HG03135 (cell line): Measurements from ENCODE around the gene ZNF285.
"Not testable (repeated sequence)": the region's sequence is repeated elsewhere in the genome, so short reads cannot be mapped to it uniquely, and the experiment has no call there.

Experiments
- ATAC-seq: cut with Tn5 transposase; IDR thresholded peaks from one replicate; pipeline ENCODE4 v1.9.1; 2021; ENCODE audit warnings: mild to moderate bottlenecking, moderate library complexity; ENCODE audit not compliant: unreplicated experiment

Gene ZNF285

DNA sequence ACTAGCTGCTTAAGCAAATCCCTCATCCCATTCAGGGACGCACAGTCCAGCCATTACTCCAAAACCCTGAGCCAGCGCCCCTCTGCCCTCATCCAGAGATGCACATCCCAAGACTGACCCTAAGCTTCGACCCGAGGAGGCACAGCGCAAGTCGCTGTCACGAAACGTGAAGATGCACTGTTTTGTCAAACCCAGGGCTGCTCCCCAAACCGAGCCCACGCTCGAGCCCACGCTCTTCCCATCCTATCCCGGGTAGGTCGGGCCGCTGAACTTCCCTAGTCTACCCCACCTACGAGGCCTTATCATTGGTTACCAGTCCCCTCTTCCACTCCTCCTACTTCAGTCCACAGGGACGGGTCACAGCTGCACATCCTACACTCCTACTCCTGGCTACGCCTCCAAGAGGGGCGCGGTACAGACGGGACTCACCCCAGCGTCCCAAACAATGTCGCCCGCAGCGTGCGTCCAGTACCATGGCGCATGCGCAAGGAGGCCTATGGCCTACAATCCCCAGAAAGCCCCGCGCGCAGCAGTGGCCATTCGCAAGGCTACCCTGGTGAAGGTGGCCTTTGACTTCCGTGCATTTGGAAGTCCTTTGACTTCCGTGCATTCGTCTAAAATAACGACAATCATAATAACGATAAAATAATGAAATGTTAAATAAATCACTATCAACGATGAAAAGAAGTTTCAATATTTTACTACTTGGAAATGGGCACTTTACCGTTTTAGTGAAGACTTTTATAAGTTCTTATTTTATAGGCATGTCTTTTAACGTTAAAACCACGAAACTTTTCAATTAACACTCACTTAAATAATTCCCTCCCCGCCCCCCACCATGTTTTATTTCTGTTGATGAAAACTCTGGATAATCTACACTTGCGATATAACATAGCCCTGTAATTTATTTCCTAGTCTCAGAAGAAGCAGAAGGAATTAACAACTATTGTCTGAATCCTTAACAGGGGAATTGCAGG is at the start of gene ZNF285:
TSS of gene ZNF285 (minus strand) at position 470 of the 977 bp plus-strand sequence. CDS start 4,395 bp downstream, outside the sequence.
- peak; percentile 83 for ATAC-seq

DNA sequence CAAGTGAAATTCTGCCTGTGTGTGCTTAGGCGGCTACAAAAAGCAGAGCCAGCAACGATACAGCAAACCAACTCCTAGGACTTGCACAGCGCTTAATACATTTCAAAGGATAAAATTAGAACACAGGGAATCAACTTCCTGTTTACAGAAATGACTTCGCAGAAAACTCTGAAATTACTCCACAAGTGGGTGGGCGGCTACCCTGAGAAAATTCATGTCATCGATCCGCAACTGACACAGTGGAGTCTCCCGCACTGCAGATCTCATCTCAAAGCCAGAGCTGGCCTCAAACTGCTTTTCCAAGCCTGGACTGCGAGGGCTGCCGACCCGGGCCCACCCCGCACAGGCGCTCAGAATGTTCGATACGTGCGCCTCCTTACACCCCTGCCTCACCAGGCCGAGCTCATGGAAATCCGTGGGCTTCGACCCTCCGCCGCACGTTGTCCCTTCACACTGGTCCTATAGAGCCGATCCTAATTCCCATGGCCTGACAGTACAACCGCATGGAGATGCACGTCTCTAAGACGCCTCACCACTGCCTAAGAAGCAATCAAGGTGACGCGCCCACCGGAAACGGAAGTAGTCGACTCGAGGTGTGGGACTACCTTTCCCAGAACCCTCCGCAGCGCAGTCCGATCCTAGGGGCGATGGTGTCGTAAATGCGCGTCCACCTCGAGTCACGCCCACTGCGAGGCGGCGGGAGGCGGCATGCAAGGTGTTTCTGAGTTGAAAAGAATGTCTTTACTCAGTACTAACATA is 46.7 kb upstream of the ZNF285 start, which contains the start of gene ZNF229:
TSS of gene ZNF229 (minus strand) at position 557 of the 759 bp plus-strand sequence. CDS start 5,625 bp downstream, outside the sequence.
- ATAC-seq: no peak

DNA sequence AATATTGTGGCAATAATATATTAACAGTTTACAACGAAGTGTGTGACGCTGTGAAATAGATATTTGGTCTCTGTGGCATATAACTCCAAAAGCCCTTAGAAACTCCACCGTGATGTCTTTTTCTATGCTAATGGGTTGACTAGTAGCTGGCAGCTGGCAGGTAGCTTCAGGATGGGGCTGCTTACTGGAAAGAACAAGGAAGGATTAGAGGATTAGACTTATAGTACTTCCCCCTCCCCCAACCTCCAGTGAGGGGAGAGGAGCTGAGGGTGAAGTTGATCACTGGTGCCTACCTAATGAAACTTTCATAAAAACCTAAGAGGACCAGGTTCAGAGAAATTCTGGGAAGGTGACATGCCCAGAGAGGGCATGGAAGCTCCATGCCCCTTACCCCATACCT is 37.0 kb upstream of the ZNF285 start:
- no peak for ATAC-seq

DNA sequence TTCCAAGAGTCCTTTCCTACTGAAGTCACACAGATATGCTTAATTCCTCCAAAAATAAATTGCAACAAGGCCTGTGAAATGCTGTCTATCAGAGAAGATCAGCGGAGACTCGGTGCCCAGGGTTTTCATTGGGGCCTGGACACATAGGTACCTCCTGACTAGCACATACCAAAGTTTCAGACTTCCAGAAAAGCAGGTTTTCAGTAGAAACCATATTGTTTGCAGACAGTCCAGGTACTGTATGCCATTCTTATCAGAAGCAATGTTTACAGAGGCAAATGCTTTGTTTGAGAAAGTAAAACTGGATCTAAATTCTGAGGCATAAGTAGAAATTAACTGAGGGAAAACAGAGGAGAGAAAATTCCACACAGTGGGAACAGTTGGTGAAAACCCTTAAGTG is 34.0 kb upstream of the ZNF285 start:
- no peak for ATAC-seq

DNA sequence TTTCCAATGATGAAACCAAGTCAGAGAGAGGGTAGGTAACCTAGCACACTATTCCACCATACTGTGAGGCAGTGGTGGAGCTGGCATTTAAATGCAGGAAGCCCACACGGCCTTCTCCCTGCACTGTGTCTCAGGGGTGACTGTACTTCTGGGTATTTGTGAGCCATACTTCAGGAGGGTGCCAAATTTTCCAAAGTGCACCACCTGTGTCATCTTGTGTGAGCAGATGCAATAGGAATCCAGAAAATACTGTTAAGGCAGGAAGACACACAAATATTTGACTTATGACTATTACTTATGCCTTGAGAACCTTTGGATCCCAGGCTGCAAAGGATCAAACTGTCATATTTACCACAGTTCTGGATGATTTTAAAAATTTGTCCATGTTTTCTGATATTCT is 29.5 kb upstream of the ZNF285 start:
- ATAC-seq: no peak

DNA sequence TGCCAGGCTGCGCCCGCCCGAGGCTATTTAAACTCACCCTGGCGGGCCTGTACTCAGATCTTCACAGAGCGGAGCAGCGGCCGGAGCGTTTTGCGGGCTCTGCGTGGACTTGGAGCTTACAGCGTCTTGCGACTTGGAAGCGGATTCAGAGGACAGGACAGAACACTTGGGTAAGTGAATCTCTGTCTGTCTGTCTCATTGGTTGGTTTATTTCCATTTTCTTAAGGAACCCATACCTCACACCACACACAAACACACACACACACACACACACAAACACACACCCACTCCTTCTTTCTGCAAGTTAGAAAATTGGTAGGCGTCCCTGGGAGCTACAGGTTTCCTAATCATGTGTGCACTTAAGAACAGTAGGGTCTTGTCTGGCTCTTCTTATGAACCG is 14.1 kb upstream of the ZNF285 start:
- ATAC-seq: not testable (repeated sequence)

DNA sequence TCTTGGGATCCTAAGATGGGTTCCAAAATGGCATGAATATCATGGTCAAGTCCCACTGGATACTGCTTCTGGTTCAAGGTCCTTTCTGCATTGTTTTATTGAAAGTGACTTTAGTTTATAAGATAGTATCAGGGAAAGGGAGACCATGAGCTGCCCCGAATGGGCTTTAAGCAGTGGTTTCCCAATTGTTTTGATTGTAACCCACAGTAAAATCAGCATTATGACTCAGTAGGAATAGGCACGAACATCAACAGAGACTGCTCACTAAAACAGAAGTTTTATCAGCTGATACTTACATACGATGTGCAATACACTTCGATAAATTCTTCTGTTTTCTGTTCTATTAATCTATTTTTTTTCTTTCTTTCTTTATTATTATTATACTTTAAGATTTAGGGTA is 12.1 kb downstream of the ZNF285 start:
- not testable (repeated sequence) for ATAC-seq

DNA sequence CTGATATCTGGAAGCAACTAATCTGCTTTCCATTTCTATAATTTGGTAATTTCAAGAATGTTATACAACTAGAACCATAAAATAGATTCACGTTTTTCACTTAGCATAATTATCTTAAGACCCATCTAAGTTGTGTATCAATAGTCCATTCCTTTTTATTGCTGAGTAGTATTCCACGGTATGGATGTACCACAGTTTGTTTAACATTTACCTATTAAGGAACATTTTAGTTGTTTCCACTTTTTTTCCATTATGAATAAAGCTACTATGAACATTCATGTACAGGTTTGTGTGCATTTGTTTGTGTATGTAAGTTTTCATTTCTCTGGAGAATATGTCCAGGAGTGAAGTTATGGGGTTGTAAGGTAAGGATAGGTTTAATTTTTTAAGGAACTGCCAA is 26.6 kb downstream of the ZNF285 start:
- ATAC-seq: no peak

DNA sequence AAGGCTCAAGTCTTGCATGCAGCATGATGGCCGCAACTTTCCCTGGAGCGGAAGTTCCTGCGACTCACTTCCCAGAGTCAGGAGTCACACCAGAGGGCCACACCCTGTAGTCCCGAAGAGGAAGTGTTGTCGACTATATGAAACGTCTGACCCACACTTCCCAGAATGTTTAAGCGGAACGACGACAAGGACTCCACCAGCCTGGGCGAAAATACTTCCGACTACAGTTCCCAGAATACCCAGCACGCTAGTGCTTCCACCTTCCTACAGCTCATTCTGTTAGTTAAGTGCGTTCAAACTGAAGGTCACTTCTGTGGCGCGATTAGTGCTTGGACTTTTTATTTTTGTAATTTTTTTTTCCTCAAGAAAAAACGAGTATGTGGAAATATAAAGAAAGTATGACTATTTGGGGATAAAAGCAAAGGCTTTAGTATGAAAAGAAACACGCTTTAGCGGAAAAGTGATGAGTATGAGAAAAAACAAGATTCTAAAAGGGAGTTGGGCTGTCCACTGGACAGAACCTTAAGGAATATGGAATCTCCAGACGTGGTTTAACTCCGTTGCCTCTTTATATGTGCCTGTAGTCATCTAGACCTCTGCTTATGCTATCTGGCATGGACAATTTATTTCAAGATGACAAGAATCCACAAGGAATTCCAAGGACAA is 29.5 kb downstream of the ZNF285 start:
- no peak for ATAC-seq

DNA sequence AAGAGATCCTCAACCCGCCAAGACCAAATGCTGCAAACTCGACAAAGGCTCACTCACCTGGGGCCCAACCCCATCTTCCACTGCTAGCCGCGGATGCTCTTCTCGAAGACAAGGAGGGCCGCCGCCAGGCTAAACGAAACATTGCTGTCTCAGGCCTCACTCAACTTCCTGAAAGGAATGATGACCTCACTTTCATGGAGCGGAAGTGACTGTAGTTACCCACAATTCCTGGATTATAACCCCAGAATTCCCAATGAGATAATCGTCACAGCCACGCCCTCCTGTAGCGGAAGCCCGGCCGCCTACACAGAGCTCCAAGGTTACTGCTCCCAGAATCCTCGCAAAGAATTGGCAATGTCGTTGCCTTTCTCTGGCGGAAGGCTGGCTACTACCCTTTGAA is 34.4 kb downstream of the ZNF285 start:
- no peak for ATAC-seq

DNA sequence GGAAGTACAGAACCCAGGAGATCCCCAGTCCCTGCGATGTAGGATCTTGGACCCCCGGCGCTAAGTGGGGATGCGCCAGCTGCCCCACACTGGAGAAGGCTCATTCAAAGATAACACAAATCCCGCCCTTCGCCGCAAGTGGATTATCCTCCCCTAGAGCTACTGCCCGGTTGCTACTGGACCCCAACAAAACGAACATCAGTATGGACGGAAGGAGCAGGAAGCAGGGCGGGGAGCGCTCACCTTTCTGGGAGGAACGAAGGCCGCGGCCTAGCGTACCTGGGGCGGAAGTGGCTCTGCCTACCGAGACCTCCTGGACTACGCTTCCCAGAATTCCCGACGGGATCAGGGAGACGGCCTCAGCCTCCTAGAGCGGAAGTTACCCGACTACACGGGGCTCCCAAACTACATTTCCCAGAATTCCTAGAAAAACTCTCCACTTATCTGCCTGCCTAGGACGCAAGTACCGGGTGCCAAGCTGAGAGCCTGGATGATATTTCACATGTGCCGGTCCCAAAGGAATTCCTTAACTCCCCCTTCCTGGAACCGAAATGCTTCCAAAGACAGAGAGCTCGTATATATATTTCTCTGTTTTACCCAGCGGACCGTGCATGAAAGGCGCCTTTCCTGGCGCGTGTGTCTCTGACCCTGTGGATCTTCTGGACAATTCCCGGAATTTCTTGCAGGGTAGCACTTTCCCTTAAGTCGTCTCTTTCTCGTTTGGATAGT is 44.9 kb downstream of the ZNF285 start, which contains the start of gene ZNF112:
TSS of gene ZNF112 (minus strand) at position 298 of the 729 bp plus-strand sequence. CDS start 16,141 bp downstream, outside the sequence.
- ATAC-seq: no peak

DNA sequence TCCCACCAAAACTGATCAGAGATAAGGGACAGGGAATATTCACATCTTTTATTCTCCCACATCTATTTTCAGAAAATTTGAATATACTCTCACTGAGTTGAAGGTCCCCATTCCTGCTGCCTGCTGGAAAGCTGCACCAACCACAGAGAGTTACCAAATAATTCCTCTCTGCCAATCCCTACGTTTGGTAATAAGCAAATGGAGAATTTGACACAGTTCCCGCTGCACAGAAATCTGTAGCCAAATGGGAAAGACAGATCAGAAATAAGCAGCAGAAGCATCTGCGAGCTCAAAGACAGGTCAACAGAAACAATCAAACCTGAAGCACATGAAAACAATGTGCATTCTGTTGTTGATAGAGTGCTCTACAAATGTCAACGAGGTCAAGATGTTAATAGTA is 54.9 kb downstream of the ZNF285 start:
- no peak for ATAC-seq

DNA sequence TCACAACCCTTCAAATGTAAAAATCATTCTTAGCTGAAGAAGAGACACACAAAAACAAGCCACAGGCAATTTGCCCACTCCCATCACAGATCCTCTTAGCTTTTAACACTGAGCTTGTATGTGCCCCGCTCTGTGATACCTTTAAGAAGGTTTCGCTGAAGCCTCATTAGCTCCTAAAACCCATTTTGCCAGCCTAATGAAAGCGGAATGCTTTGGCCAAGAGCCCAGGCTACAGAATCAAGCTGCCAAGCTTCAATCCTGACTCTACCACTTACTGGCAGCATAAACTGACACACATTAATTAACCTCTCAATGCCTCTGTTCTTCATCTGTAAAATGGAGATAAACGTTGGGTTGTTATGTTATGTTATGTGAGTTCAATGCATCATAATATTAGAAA is 55.4 kb downstream of the ZNF285 start:
- ATAC-seq: no peak

DNA sequence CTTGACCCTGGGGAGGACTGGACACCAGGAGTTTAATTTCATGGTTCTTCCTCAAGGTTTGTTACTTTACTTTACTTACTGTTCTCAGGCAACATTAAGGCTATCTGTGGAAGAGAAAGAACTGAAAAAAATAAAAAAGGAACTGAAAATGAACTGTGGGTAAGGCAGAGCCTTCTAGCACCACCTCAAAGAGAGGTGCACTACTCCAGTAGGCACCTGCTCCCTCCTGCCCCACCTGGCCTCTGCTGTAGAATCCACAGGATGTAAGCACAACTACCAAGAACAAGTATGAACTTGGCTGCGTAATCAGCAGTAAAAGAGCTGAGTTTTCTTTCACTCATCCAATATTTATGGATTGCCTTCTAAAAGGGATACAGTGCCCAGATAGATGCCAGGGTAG is 57.2 kb downstream of the ZNF285 start:
- ATAC-seq: no peak

DNA sequence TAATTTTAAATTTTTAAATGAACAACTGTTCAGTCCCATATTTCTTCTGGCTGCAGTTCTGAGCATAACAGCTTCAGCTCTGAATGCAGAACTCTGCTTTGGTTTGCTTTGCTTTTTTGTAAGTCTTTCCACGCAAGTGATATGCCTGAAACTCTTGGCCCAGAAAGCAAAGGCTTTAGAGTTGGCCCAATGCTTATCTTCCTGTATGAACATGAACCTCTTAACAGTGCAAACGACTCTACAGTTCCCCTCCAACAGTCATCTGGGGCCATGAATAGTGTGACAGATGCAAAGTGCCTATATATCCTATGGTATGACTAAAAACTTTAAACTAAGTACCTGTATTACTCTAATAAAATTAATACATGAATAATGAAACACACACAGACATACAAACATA is 59.6 kb downstream of the ZNF285 start:
- ATAC-seq: no peak

DNA sequence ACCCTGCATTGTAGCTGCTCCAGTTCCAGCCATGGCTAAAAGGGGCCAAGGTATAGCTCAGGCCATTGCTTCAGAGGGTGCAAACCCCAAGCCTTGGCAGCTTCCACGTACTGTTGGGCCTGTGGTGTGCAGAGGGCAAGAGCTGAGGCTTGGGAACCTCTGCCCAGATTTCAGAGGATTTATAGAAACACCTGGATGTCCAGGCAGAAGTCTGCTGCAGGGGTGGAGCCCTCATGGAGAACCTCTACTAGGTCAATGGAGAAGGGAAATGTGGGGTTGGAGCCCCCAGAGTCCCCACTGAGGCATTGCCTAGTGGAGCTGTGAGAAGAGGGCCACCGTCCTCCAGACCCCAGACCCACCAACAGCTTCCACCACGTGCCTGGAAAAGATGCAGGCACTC is 66.8 kb downstream of the ZNF285 start:
- not testable (repeated sequence) for ATAC-seq
